Measurements from ENCODE around the gene ZNRF2.

GRCh38 chr7:30310674-30311362 lies 26.4 kb downstream of the ZNRF2 start:
- TF ChIP-seq CTCF (IDR thresholded peaks at IDR 0.05), result no peak
- TF ChIP-seq POLR2A (IDR thresholded peaks at IDR 0.05), result no peak

Data from thyroid gland (tissue), 4 donors.